Activated T-cell treated with anti-CD3 and anti-CD28 coated beads, Interleukin-2, amount 50 U/mL, for 24 hours (primary cell): ENCODE data around the gene CDC123.
"Not testable (repeated sequence)": the region's sequence is repeated elsewhere in the genome, so short reads cannot be mapped to it uniquely, and the experiment has no call there.

Source experiments
- DNase-seq: peaks from one replicate; pipeline ENCODE4 v3.0.0-alpha.2; 2020
- H3K27ac Mint-ChIP-seq: 2 replicates; pipeline ENCODE4 v1.8.0; 2020; ENCODE audit warnings: mild to moderate bottlenecking, mixed read lengths
- H3K27me3 Mint-ChIP-seq: 2 replicates; pipeline ENCODE4 v1.8.0; 2020; ENCODE audit warnings: mixed read lengths
- H3K36me3 Mint-ChIP-seq: 2 replicates; pipeline ENCODE4 v1.8.0; 2020; ENCODE audit warnings: low read depth, mixed read lengths
- H3K4me1 Mint-ChIP-seq: 2 replicates; pipeline ENCODE4 v1.8.0; 2020; ENCODE audit warnings: low read depth, mixed read lengths
- H3K4me3 Mint-ChIP-seq: 2 replicates; pipeline ENCODE4 v1.8.0; 2020; ENCODE audit warnings: mild to moderate bottlenecking, moderate library complexity, mixed read lengths
- H3K9me3 Mint-ChIP-seq: 2 replicates; pipeline ENCODE4 v1.8.0; 2020; ENCODE audit warnings: mixed read lengths

CDC123 gene, protein sequence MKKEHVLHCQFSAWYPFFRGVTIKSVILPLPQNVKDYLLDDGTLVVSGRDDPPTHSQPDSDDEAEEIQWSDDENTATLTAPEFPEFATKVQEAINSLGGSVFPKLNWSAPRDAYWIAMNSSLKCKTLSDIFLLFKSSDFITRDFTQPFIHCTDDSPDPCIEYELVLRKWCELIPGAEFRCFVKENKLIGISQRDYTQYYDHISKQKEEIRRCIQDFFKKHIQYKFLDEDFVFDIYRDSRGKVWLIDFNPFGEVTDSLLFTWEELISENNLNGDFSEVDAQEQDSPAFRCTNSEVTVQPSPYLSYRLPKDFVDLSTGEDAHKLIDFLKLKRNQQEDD

GRCh38 chr10:12195603-12196506, at the start of gene CDC123, which contains the start of gene NUDT5:
Gene CDC123 (plus strand): TSS chr10:12196188. CDS start chr10:12196246, 58 bp downstream.
Gene NUDT5 (minus strand): TSS chr10:12195891. CDS start chr10:12186291, 9,600 bp downstream.
- peak; percentile 90 for DNase-seq

DNA sequence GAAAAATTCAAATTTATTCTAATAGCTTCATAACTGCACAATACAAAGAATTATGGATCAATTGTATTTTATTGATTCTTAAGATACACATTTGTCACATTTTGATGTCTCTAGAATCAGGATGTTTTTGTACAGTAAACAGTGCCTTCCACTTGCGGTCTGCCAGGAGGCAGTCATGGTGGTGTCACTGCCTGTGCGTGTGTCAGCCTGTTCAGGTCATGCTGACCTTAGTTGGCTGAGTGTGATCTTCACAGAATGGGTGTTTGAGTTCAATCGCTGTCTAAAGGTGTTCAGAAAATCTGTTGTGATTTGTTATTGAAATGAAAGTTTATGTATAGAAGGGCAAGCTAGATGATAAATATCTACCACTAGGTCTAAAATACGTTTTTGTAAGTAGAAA, 45.8 kb upstream of the CDC123 start:
- Mint-ChIP-seq H3K27me3 (no peaks in the 10 kb centered on the region), H3K4me3 (no peak overlapping the region), H3K9me3 (no peaks in the 10 kb centered on the region), H3K36me3 (peaks cover 71% of the 10 kb centered on the region), H3K27ac (no peak overlapping the region), H3K4me1 (no peaks in the 10 kb centered on the region)
- no peak for DNase-seq

More at GRCh38 chr10:12195603-12196506, at the start of gene CDC123, which contains the start of gene NUDT5:
- Mint-ChIP-seq H3K27me3 (no peaks in the 10 kb centered on the region), H3K4me1 (peaks cover 53% of the 10 kb centered on the region), H3K27ac (peak within 1 kb of the TSS; percentile 97), H3K36me3 (peaks cover 75% of the 10 kb centered on the region), H3K9me3 (no peaks in the 10 kb centered on the region), H3K4me3 (peak within 1 kb of the TSS; percentile 88)

DNA sequence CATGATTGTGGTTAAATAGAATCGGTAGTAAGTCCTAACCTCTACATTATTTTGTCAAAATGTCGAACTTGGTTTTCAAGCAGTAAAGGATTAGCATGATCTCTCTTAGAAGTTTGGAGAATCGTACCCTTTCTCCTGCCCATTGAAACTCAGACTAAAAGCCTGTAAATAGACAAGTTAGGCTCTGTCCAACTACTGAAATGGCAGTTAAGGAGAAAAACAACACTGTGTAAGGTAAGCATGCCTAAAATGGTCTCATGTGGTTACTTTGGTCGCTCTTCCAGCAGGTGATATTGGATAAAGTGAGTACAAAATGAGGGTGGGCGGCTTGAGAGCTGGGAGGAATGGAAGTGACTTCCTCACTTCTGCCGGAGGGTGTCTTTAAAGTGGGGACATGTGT, 41.5 kb upstream of the CDC123 start:
- Mint-ChIP-seq H3K27ac (peak overlapping the region; percentile 23), H3K4me3 (no peak overlapping the region), H3K4me1 (no peaks in the 10 kb centered on the region), H3K9me3 (no peaks in the 10 kb centered on the region), H3K27me3 (no peaks in the 10 kb centered on the region), H3K36me3 (peaks cover 79% of the 10 kb centered on the region)
- DNase-seq, result no peak

- Mint-ChIP-seq H3K9me3 (no peaks in the 10 kb centered on the region), H3K27me3 (no peaks in the 10 kb centered on the region), H3K4me1 (peaks cover 5% of the 10 kb centered on the region), H3K27ac (no peak overlapping the region), H3K36me3 (peaks cover 81% of the 10 kb centered on the region), H3K4me3 (no peak overlapping the region)
- no peak for DNase-seq
Measured at GRCh38 chr10:12156367-12157123, 39.4 kb upstream of the CDC123 start.

GRCh38 chr10:12158111-12158510, 37.9 kb upstream of the CDC123 start:
- Mint-ChIP-seq H3K4me1 (peaks cover 5% of the 10 kb centered on the region), H3K9me3 (no peaks in the 10 kb centered on the region), H3K4me3 (no peak overlapping the region), H3K27ac (no peak overlapping the region), H3K27me3 (no peaks in the 10 kb centered on the region), H3K36me3 (peaks cover 86% of the 10 kb centered on the region)
- no peak for DNase-seq

- no peak overlapping the region for H3K4me3 Mint-ChIP-seq
- H3K4me1 Mint-ChIP-seq, result peaks cover 5% of the 10 kb centered on the region
- peak overlapping the region; percentile 81 for H3K27ac Mint-ChIP-seq
- H3K36me3 Mint-ChIP-seq, result peaks cover 86% of the 10 kb centered on the region
- H3K9me3 Mint-ChIP-seq, result no peaks in the 10 kb centered on the region
- no peak for DNase-seq
- H3K27me3 Mint-ChIP-seq, result no peaks in the 10 kb centered on the region
Measured at GRCh38 chr10:12160664-12161063, 35.3 kb upstream of the CDC123 start.

DNA sequence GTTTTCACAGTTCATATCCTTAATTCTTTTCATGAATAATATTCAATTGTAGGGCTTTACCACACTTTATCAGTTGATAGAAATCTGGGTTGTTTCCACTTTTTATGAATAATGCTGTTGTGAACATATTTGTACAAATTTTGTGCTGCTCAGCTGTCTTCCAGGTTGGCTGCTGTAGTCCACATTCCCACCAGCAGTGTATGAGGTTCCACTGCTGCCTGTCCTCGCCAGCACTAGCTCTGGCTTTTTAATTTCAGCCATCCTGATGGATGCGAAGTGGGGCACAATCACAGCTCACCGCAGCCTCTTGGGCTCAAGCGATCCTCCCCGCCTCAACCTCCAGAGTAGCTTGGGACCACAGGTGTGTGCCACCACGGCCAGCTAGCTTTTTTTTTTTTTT, 33.1 kb upstream of the CDC123 start:
- H3K27ac Mint-ChIP-seq, result peak overlapping the region; percentile 39
- DNase-seq, result no peak
- H3K27me3 Mint-ChIP-seq, result no peaks in the 10 kb centered on the region
- H3K36me3 Mint-ChIP-seq, result peaks cover 88% of the 10 kb centered on the region
- peaks cover 5% of the 10 kb centered on the region for H3K4me1 Mint-ChIP-seq
- H3K4me3 Mint-ChIP-seq, result no peak overlapping the region
- no peaks in the 10 kb centered on the region for H3K9me3 Mint-ChIP-seq

GRCh38 chr10:12164085-12164484, 31.9 kb upstream of the CDC123 start:
- Mint-ChIP-seq H3K27ac (no peak overlapping the region), H3K4me3 (no peak overlapping the region), H3K9me3 (no peaks in the 10 kb centered on the region), H3K27me3 (no peaks in the 10 kb centered on the region), H3K4me1 (peaks cover 5% of the 10 kb centered on the region), H3K36me3 (peaks cover 91% of the 10 kb centered on the region)
- no peak for DNase-seq

- no peak for DNase-seq
- no peak overlapping the region for H3K4me3 Mint-ChIP-seq
- no peaks in the 10 kb centered on the region for H3K9me3 Mint-ChIP-seq
- peaks cover 4% of the 10 kb centered on the region for H3K4me1 Mint-ChIP-seq
- no peaks in the 10 kb centered on the region for H3K27me3 Mint-ChIP-seq
- peaks cover 92% of the 10 kb centered on the region for H3K36me3 Mint-ChIP-seq
- H3K27ac Mint-ChIP-seq, result peak overlapping the region; percentile 68
Measured at GRCh38 chr10:12165036-12165435, 31.0 kb upstream of the CDC123 start.

- Mint-ChIP-seq H3K36me3 (peaks cover 93% of the 10 kb centered on the region), H3K27me3 (no peaks in the 10 kb centered on the region), H3K9me3 (no peaks in the 10 kb centered on the region), H3K4me3 (no peak overlapping the region), H3K4me1 (no peaks in the 10 kb centered on the region), H3K27ac (peak overlapping the region; percentile 55)
- no peak for DNase-seq
Measured at GRCh38 chr10:12165999-12166775, 29.8 kb upstream of the CDC123 start.

DNA sequence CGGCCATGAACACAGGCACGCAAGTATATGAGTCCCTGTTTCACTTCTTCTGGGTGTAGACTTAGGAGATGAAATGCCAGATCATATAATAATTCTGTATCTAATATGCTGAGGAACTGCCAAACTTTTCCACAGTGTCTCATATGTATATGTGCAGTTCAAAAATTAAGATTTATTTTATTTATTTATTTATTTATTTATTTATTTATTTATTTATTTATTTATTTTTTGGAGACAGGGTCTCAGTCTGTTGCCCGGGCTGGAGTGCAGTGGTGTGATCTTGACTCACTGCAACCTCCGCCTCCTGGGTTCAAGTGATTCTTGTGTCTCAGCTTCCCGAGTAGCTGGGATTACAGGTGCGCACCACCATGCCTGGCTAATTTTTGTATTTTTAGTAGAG, 24.5 kb upstream of the CDC123 start:
- H3K9me3 Mint-ChIP-seq, H3K27me3 Mint-ChIP-seq, H3K4me3 Mint-ChIP-seq, H3K4me1 Mint-ChIP-seq, H3K27ac Mint-ChIP-seq, DNase-seq: not testable (repeated sequence)
- peaks cover 89% of the 10 kb centered on the region for H3K36me3 Mint-ChIP-seq

DNA sequence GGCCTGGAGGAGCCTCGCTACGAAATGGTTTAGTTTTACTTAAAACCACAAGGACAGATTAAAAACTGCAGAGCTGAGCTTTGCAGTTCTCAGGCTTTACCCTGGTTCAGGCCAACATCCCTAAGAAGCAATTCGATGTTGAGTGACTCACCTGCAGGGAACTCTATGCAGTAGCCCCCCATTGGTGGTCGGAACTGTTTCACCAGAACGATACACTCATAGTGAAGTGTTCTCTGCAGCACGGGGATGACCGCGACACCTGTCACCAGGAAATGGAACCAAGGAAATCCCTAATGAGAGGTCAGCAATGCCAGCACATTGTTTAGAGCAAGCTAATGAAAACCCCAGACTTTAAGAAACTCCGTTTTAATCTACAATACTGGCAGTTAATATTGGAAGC, 18.3 kb upstream of the CDC123 start:
- Mint-ChIP-seq H3K27ac (peak overlapping the region; percentile 71), H3K27me3 (no peaks in the 10 kb centered on the region), H3K36me3 (peaks cover 90% of the 10 kb centered on the region), H3K4me1 (peaks cover 39% of the 10 kb centered on the region), H3K4me3 (no peak overlapping the region), H3K9me3 (no peaks in the 10 kb centered on the region)
- no peak for DNase-seq

GRCh38 chr10:12179606-12180170, 16.3 kb upstream of the CDC123 start:
- Mint-ChIP-seq H3K36me3 (peaks cover 88% of the 10 kb centered on the region), H3K27me3 (no peaks in the 10 kb centered on the region), H3K9me3 (no peaks in the 10 kb centered on the region), H3K27ac (peak overlapping the region; percentile 90), H3K4me1 (peaks cover 39% of the 10 kb centered on the region), H3K4me3 (no peak overlapping the region)
- DNase-seq, result no peak
